Astrocyte (in vitro differentiated cells and primary cell): ENCODE data around the gene PTPN4. TPM values are rescaled to one million over a fixed set of nuclear protein-coding genes. Genes with fewer than 3 reads are reported as not detected.

Source experiments
- DNase-seq: peaks from one replicate; pipeline ENCODE4 v3.0.0-alpha.2; 2010; ENCODE audit warnings: low read depth
- FAIRE-seq: peaks from 2 replicates; lab custom pipeline; 2011; peaks lifted over from hg19 to GRCh38; lab: Jason Lieb, UNC
- H2AFZ ChIP-seq: 2 replicates; pipeline ENCODE4 v1.6.0; 2012; ENCODE audit warnings: low read depth, low read length, inconsistent platforms
- H3K27ac ChIP-seq: 2 replicates; pipeline ENCODE4 v1.5.1; 2011; ENCODE audit warnings: low read depth, low read length, inconsistent platforms
- H3K27me3 ChIP-seq: 2 replicates; pipeline ENCODE4 v1.6.0; 2011; ENCODE audit warnings: low read length, inconsistent platforms; ENCODE audit not compliant: insufficient read depth
- H3K36me3 ChIP-seq: 2 replicates; pipeline ENCODE4 v1.5.1; 2011; ENCODE audit warnings: low read length, inconsistent platforms; ENCODE audit not compliant: insufficient read depth
- H3K4me1 ChIP-seq: 2 replicates; pipeline ENCODE4 v1.5.1; 2011; ENCODE audit warnings: low read length, inconsistent platforms; ENCODE audit not compliant: insufficient read depth
- H3K4me2 ChIP-seq: 2 replicates; pipeline ENCODE4 v1.6.0; 2012; ENCODE audit warnings: low read length, inconsistent platforms
- H3K4me3 ChIP-seq: 2 replicates; pipeline ENCODE4 v1.5.1; 2011; ENCODE audit warnings: low read depth, mild to moderate bottlenecking, low read length, inconsistent platforms; ENCODE audit not compliant: insufficient read depth
- H3K79me2 ChIP-seq: 2 replicates; pipeline ENCODE4 v1.6.0; 2012; ENCODE audit warnings: mild to moderate bottlenecking, low read length, inconsistent platforms; ENCODE audit not compliant: insufficient read depth
- H3K9ac ChIP-seq: 2 replicates; pipeline ENCODE4 v1.6.0; 2012; ENCODE audit warnings: mild to moderate bottlenecking, low read length, inconsistent platforms
- H3K9me3 ChIP-seq: 2 replicates; pipeline ENCODE4 v1.5.1; 2012; ENCODE audit warnings: low read depth, mild to moderate bottlenecking, low read length, inconsistent platforms; ENCODE audit not compliant: insufficient read depth
- H4K20me1 ChIP-seq: 2 replicates; pipeline ENCODE4 v1.6.0; 2012; ENCODE audit warnings: low read length, inconsistent platforms; ENCODE audit not compliant: insufficient read depth
- H3K27ac Mint-ChIP-seq: one replicate; pipeline ENCODE4 v1.8.0; 2021; ENCODE audit warnings: mild to moderate bottlenecking, mixed read lengths; ENCODE audit not compliant: unreplicated experiment
- H3K27me3 Mint-ChIP-seq: one replicate; pipeline ENCODE4 v1.8.0; 2021; ENCODE audit warnings: low read depth, mixed read lengths; ENCODE audit not compliant: unreplicated experiment
- H3K36me3 Mint-ChIP-seq: one replicate; pipeline ENCODE4 v1.8.0; 2021; ENCODE audit warnings: low read depth, mixed read lengths; ENCODE audit not compliant: unreplicated experiment
- H3K4me1 Mint-ChIP-seq: one replicate; pipeline ENCODE4 v1.8.0; 2021; ENCODE audit warnings: low read depth, mixed read lengths; ENCODE audit not compliant: unreplicated experiment
- H3K4me3 Mint-ChIP-seq: one replicate; pipeline ENCODE4 v1.8.0; 2021; ENCODE audit warnings: mild to moderate bottlenecking, moderate library complexity, mixed read lengths; ENCODE audit not compliant: unreplicated experiment
- H3K9me3 Mint-ChIP-seq: one replicate; pipeline ENCODE4 v1.8.0; 2021; ENCODE audit warnings: mild to moderate bottlenecking, mixed read lengths; ENCODE audit not compliant: unreplicated experiment
- CTCF ChIP-seq: IDR thresholded peaks from 2 replicates; pipeline ENCODE4 v1.5.1; 2011; ENCODE audit warnings: low read depth, mild to moderate bottlenecking, inconsistent platforms, low read length, moderate library complexity; ENCODE audit not compliant: insufficient read depth
- EZH2 ChIP-seq: IDR thresholded peaks from 2 replicates; pipeline ENCODE4 v1.6.1; 2012; ENCODE audit warnings: mild to moderate bottlenecking, low read length, inconsistent platforms; ENCODE audit not compliant: insufficient read depth
- total RNA-seq: library from RNA; stranded (reverse); gene quantifications from 2 replicates; pipeline ENCODE4 v1.2.1, GENCODE V29; 2021

The PTPN4 gene
- total RNA-seq, 1 donor from 2014 or later: 38.2 TPM

- H3K36me3 ChIP-seq: no peaks in the 10 kb centered on the region
- H3K9me3 Mint-ChIP-seq: no peaks in the 10 kb centered on the region
- H3K9ac ChIP-seq: no peak overlapping the region
- H3K27ac ChIP-seq: no peak overlapping the region
- H4K20me1 ChIP-seq: no peaks in the 10 kb centered on the region
- no peak overlapping the region for H3K4me3 Mint-ChIP-seq
- DNase-seq: no peak
- H3K27me3 Mint-ChIP-seq: peaks cover 31% of the 10 kb centered on the region
- no peak overlapping the region for H2AFZ ChIP-seq
- no peak overlapping the region for H3K4me3 ChIP-seq
- H3K27ac Mint-ChIP-seq: no peak overlapping the region
- H3K4me1 ChIP-seq: no peaks in the 10 kb centered on the region
- no peaks in the 10 kb centered on the region for H3K4me1 Mint-ChIP-seq
- no peak overlapping the region for H3K4me2 ChIP-seq
- H3K36me3 Mint-ChIP-seq: peaks cover 3% of the 10 kb centered on the region
- no peaks in the 10 kb centered on the region for H3K79me2 ChIP-seq
- TF ChIP-seq CTCF: no peak
- TF ChIP-seq EZH2: no peak
- no peak for FAIRE-seq
- no peaks in the 10 kb centered on the region for H3K9me3 ChIP-seq
- H3K27me3 ChIP-seq: peaks cover 10% of the 10 kb centered on the region
These were observed 23.7 kb upstream of the PTPN4 start for GRCh38 chr2:119736021-119736420.

GRCh38 chr2:119739580-119740255, 20.0 kb upstream of the PTPN4 start:
- Histone ChIP-seq H3K4me3 (no peak overlapping the region), H3K27ac (no peak overlapping the region), H3K79me2 (no peaks in the 10 kb centered on the region), H3K27me3 (peaks cover 10% of the 10 kb centered on the region), H3K4me1 (no peaks in the 10 kb centered on the region), H3K36me3 (no peaks in the 10 kb centered on the region), H2AFZ (no peak overlapping the region), H3K9me3 (no peaks in the 10 kb centered on the region), H4K20me1 (no peaks in the 10 kb centered on the region), H3K9ac (no peak overlapping the region), H3K4me2 (no peak overlapping the region)
- DNase-seq (no peak), FAIRE-seq (no peak)
- no peak overlapping the region for H3K27ac Mint-ChIP-seq
- peaks cover 2% of the 10 kb centered on the region for H3K36me3 Mint-ChIP-seq
- H3K9me3 Mint-ChIP-seq: no peaks in the 10 kb centered on the region
- TF ChIP-seq CTCF (no peak), EZH2 (no peak)
- peaks cover 4% of the 10 kb centered on the region for H3K4me1 Mint-ChIP-seq
- H3K27me3 Mint-ChIP-seq: peaks cover 24% of the 10 kb centered on the region
- H3K4me3 Mint-ChIP-seq: no peak overlapping the region

GRCh38 chr2:119741001-119741400, 18.7 kb upstream of the PTPN4 start:
- H3K36me3 Mint-ChIP-seq: no peaks in the 10 kb centered on the region
- no peak overlapping the region for H3K4me3 Mint-ChIP-seq
- H3K9me3 Mint-ChIP-seq: no peaks in the 10 kb centered on the region
- no peaks in the 10 kb centered on the region for H4K20me1 ChIP-seq
- no peaks in the 10 kb centered on the region for H3K36me3 ChIP-seq
- H2AFZ ChIP-seq: no peak overlapping the region
- H3K27me3 ChIP-seq: peaks cover 6% of the 10 kb centered on the region
- H3K9me3 ChIP-seq: no peaks in the 10 kb centered on the region
- no peak overlapping the region for H3K27ac Mint-ChIP-seq
- FAIRE-seq (no peak), DNase-seq (no peak)
- no peak for TF ChIP-seq CTCF
- TF ChIP-seq EZH2: no peak
- H3K79me2 ChIP-seq: no peaks in the 10 kb centered on the region
- H3K4me3 ChIP-seq: no peak overlapping the region
- H3K4me1 Mint-ChIP-seq: peaks cover 4% of the 10 kb centered on the region
- H3K27ac ChIP-seq: no peak overlapping the region
- H3K9ac ChIP-seq: no peak overlapping the region
- H3K27me3 Mint-ChIP-seq: peaks cover 26% of the 10 kb centered on the region
- no peak overlapping the region for H3K4me2 ChIP-seq
- H3K4me1 ChIP-seq: no peaks in the 10 kb centered on the region
